Liver (tissue), 3 donors: ENCODE results near the gene TMEM175.

ENCODE experiments used
- EGR1 ChIP-seq, 2 donors: IDR thresholded peaks; 2 replicates each; pipeline ENCODE4 v1.6.1; 2016 to 2018; ENCODE audit warnings: antibody characterized with exemption in 2 of 2, low read depth in 2 of 2
- FOXA1 ChIP-seq: IDR thresholded peaks from 2 replicates; pipeline ENCODE4 v1.6.1; 2016; ENCODE audit warnings: antibody characterized with exemption
- GABPA ChIP-seq, 2 donors: IDR thresholded peaks in 1 of 2; conservative IDR thresholded peaks in 1 of 2; 2 replicates each; pipeline ENCODE4 v1.6.1; 2016; ENCODE audit warnings: antibody characterized with exemption in 2 of 2, mild to moderate bottlenecking in 1 of 2, moderate library complexity in 1 of 2
- JUND ChIP-seq, 2 donors: IDR thresholded peaks; 2 replicates each; pipeline ENCODE4 v1.6.1; 2016; ENCODE audit warnings: antibody characterized with exemption in 2 of 2
- RAD21 ChIP-seq, 2 donors: IDR thresholded peaks; 2 replicates each; pipeline ENCODE4 v1.6.1; 2016; ENCODE audit warnings: antibody characterized with exemption in 2 of 2, mild to moderate bottlenecking in 2 of 2
- RXRA ChIP-seq, 2 donors: IDR thresholded peaks; 2 replicates each; pipeline ENCODE4 v1.6.1; 2017 to 2018; ENCODE audit warnings: antibody characterized with exemption in 2 of 2, mild to moderate bottlenecking in 1 of 2
- TF ChIP-seq, protein P1 (sequence below): fragments of 150-350 bp; IDR thresholded peaks from 2 replicates; pipeline ENCODE4 v1.5.1; 2017; ENCODE audit warnings: improper control_type of control experiment, low read depth, low read length; ENCODE audit not compliant: missing input control
- TF ChIP-seq, protein P2 (sequence below): IDR thresholded peaks from 2 replicates; pipeline ENCODE4 v1.6.1; 2016; ENCODE audit warnings: antibody characterized with exemption, mild to moderate bottlenecking
- TF ChIP-seq, protein P3 (sequence below): IDR thresholded peaks from 2 replicates; pipeline ENCODE4 v1.6.1; 2016; ENCODE audit warnings: antibody characterized with exemption
- donor health status: healthy.
- donor health status: healthy.

GRCh38 chr4:961351-962230 is 29.3 kb downstream of the TMEM175 start:
- TF ChIP-seq RXRA (IDR thresholded peaks at IDR 0.05), result no peak
- TF ChIP-seq FOXA1, result no peak
- TF ChIP-seq, protein P1, sequence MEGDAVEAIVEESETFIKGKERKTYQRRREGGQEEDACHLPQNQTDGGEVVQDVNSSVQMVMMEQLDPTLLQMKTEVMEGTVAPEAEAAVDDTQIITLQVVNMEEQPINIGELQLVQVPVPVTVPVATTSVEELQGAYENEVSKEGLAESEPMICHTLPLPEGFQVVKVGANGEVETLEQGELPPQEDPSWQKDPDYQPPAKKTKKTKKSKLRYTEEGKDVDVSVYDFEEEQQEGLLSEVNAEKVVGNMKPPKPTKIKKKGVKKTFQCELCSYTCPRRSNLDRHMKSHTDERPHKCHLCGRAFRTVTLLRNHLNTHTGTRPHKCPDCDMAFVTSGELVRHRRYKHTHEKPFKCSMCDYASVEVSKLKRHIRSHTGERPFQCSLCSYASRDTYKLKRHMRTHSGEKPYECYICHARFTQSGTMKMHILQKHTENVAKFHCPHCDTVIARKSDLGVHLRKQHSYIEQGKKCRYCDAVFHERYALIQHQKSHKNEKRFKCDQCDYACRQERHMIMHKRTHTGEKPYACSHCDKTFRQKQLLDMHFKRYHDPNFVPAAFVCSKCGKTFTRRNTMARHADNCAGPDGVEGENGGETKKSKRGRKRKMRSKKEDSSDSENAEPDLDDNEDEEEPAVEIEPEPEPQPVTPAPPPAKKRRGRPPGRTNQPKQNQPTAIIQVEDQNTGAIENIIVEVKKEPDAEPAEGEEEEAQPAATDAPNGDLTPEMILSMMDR, result no peak
- TF ChIP-seq EGR1 (IDR thresholded peaks at IDR 0.05; ENCODE audit: low read depth in 2 of 2), result no peak
- TF ChIP-seq, protein P2, sequence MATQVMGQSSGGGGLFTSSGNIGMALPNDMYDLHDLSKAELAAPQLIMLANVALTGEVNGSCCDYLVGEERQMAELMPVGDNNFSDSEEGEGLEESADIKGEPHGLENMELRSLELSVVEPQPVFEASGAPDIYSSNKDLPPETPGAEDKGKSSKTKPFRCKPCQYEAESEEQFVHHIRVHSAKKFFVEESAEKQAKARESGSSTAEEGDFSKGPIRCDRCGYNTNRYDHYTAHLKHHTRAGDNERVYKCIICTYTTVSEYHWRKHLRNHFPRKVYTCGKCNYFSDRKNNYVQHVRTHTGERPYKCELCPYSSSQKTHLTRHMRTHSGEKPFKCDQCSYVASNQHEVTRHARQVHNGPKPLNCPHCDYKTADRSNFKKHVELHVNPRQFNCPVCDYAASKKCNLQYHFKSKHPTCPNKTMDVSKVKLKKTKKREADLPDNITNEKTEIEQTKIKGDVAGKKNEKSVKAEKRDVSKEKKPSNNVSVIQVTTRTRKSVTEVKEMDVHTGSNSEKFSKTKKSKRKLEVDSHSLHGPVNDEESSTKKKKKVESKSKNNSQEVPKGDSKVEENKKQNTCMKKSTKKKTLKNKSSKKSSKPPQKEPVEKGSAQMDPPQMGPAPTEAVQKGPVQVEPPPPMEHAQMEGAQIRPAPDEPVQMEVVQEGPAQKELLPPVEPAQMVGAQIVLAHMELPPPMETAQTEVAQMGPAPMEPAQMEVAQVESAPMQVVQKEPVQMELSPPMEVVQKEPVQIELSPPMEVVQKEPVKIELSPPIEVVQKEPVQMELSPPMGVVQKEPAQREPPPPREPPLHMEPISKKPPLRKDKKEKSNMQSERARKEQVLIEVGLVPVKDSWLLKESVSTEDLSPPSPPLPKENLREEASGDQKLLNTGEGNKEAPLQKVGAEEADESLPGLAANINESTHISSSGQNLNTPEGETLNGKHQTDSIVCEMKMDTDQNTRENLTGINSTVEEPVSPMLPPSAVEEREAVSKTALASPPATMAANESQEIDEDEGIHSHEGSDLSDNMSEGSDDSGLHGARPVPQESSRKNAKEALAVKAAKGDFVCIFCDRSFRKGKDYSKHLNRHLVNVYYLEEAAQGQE, result no peak
- TF ChIP-seq, protein P3, sequence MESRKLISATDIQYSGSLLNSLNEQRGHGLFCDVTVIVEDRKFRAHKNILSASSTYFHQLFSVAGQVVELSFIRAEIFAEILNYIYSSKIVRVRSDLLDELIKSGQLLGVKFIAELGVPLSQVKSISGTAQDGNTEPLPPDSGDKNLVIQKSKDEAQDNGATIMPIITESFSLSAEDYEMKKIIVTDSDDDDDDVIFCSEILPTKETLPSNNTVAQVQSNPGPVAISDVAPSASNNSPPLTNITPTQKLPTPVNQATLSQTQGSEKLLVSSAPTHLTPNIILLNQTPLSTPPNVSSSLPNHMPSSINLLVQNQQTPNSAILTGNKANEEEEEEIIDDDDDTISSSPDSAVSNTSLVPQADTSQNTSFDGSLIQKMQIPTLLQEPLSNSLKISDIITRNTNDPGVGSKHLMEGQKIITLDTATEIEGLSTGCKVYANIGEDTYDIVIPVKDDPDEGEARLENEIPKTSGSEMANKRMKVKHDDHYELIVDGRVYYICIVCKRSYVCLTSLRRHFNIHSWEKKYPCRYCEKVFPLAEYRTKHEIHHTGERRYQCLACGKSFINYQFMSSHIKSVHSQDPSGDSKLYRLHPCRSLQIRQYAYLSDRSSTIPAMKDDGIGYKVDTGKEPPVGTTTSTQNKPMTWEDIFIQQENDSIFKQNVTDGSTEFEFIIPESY, result no peak
- no peak for TF ChIP-seq JUND (IDR thresholded peaks at IDR 0.05)
- TF ChIP-seq GABPA (IDR thresholded peaks at IDR 0.05 in 1 of 2, conservative IDR thresholded peaks at IDR 0.05 in 1 of 2), result no peak
- no peak for TF ChIP-seq RAD21 (IDR thresholded peaks at IDR 0.05)
